ENCODE measurements around the gene DHX29. TPM values are rescaled to one million over a fixed set of nuclear protein-coding genes. Genes with fewer than 3 reads are reported as not detected.

DHX29 gene
- total RNA-seq, 4 donors from 2014 or later: 9.4 to 33.0 (median 17.6) TPM

- no peak overlapping the region for H3K4me3 ChIP-seq
- H3K36me3 ChIP-seq: peaks cover 0 to 58% (median 15%) of the 10 kb centered on the region in 4 donors
- TF ChIP-seq POLR2A (IDR thresholded peaks at IDR 0.05) (no peak), EP300 (IDR thresholded peaks at IDR 0.05; ENCODE audit: low read depth) (no peak), CTCF (IDR thresholded peaks at IDR 0.05) (no peak), POLR2AphosphoS5 (IDR thresholded peaks at IDR 0.05) (no peak)
- no peak for DNase-seq
- no peaks in the 10 kb centered on the region for H3K9me3 ChIP-seq
- no peaks in the 10 kb centered on the region for H3K27me3 ChIP-seq
- intact Hi-C loops (cut with DNase I; ENCODE audit: low total_unique reads): loop anchor here (10.0 kb wide), 1 partner anchor 352 kb away; no protein-coding TSS in a partner anchor
- no peak overlapping the region for H3K27ac ChIP-seq
- peaks cover 0 to 9% (median 2%) of the 10 kb centered on the region in 4 donors for H3K4me1 ChIP-seq
- 84 to 89% methylated on average over 4 of the region's 4 CpGs for WGBS, 2 donors (ENCODE audit: low coverage in 1 of 2)
- in situ Hi-C loops (cut with MboI; ENCODE audit: low pct_ligation_motif_present in 1 of 4, low pct_unique_long_range_greater_than_20kb in 1 of 4, low sequenced_read_pairs in 3 of 4): loop anchor here in 2 of 4 donors (10.0 to 25.0 kb wide), 2 partner anchors 342 to 344 kb away; no protein-coding TSS in a partner anchor
Measured at GRCh38 chr5:55343107-55343506, 35.6 kb upstream of the DHX29 start.

GRCh38 chr5:55338810-55339243 is 31.3 kb upstream of the DHX29 start:
- no peak for DNase-seq
- 77 to 80% methylated on average over 1 to 5 of the region's 5 CpGs for WGBS, 2 donors (ENCODE audit: low coverage in 1 of 2)
- no peak for TF ChIP-seq POLR2A (IDR thresholded peaks at IDR 0.05)
- in situ Hi-C loops (cut with MboI; ENCODE audit: low pct_ligation_motif_present in 1 of 4, low pct_unique_long_range_greater_than_20kb in 1 of 4, low sequenced_read_pairs in 3 of 4) (loop anchor here in 2 of 4 donors (10.0 to 25.0 kb wide), 2 partner anchors 348 to 366 kb away; no protein-coding TSS in a partner anchor), intact Hi-C loops (cut with DNase I; ENCODE audit: low total_unique reads) (no loop called here)
- Histone ChIP-seq H3K4me3 (no peak overlapping the region), H3K36me3 (peaks cover 0 to 37% (median 4%) of the 10 kb centered on the region in 4 donors), H3K9me3 (no peaks in the 10 kb centered on the region), H3K4me1 (peaks cover 0 to 5% (median under 1%) of the 10 kb centered on the region in 4 donors), H3K27me3 (no peaks in the 10 kb centered on the region), H3K27ac (no peak overlapping the region)

GRCh38 chr5:55338092-55338613 is 30.7 kb upstream of the DHX29 start:
- H3K27me3 ChIP-seq: no peaks in the 10 kb centered on the region
- peaks cover 0 to 5% (median 0%) of the 10 kb centered on the region in 4 donors for H3K4me1 ChIP-seq
- 65 to 88% methylated on average over 2 of the region's 2 CpGs for WGBS, 2 donors (ENCODE audit: low coverage in 1 of 2)
- H3K27ac ChIP-seq: no peak overlapping the region
- H3K36me3 ChIP-seq: peaks cover 0 to 31% (median 4%) of the 10 kb centered on the region in 4 donors
- H3K9me3 ChIP-seq: no peaks in the 10 kb centered on the region
- in situ Hi-C loops (cut with MboI; ENCODE audit: low pct_ligation_motif_present in 1 of 4, low pct_unique_long_range_greater_than_20kb in 1 of 4, low sequenced_read_pairs in 3 of 4): loop anchor here in 2 of 4 donors (10.0 to 25.0 kb wide), 2 partner anchors 349 to 367 kb away; no protein-coding TSS in a partner anchor
- no peak for TF ChIP-seq POLR2A (IDR thresholded peaks at IDR 0.05)
- H3K4me3 ChIP-seq: no peak overlapping the region
- no peak for DNase-seq
- intact Hi-C loops (cut with DNase I; ENCODE audit: low total_unique reads): no loop called here

GRCh38 chr5:55333811-55334210 is 26.3 kb upstream of the DHX29 start:
- Histone ChIP-seq H3K27ac (no peak overlapping the region), H3K36me3 (peaks cover 0 to 19% (median 2%) of the 10 kb centered on the region in 4 donors), H3K4me1 (peaks cover 0 to 5% (median 0%) of the 10 kb centered on the region in 4 donors), H3K4me3 (no peak overlapping the region), H3K27me3 (no peaks in the 10 kb centered on the region), H3K9me3 (no peaks in the 10 kb centered on the region)
- no peak for DNase-seq
- TF ChIP-seq EP300 (IDR thresholded peaks at IDR 0.05; ENCODE audit: low read depth) (no peak), POLR2A (IDR thresholded peaks at IDR 0.05) (no peak), CTCF (IDR thresholded peaks at IDR 0.05) (no peak), POLR2AphosphoS5 (IDR thresholded peaks at IDR 0.05) (no peak)
- in situ Hi-C loops (cut with MboI; ENCODE audit: low pct_ligation_motif_present in 1 of 4, low pct_unique_long_range_greater_than_20kb in 1 of 4, low sequenced_read_pairs in 3 of 4) (loop anchor here in 2 of 4 donors (10.0 to 25.0 kb wide), 2 partner anchors 353 to 371 kb away; no protein-coding TSS in a partner anchor), intact Hi-C loops (cut with DNase I; ENCODE audit: low total_unique reads) (no loop called here)
- WGBS, 2 donors (ENCODE audit: low coverage in 1 of 2): 94 to 100% methylated on average over 2 of the region's 2 CpGs

- peaks cover 0 to under 1% (median 0%) of the 10 kb centered on the region in 4 donors for H3K4me1 ChIP-seq
- no peak overlapping the region for H3K4me3 ChIP-seq
- intact Hi-C loops (cut with DNase I; ENCODE audit: low total_unique reads): no loop called here
- no peaks in the 10 kb centered on the region for H3K27me3 ChIP-seq
- DNase-seq: no peak
- in situ Hi-C loops (cut with MboI; ENCODE audit: low pct_ligation_motif_present in 1 of 4, low pct_unique_long_range_greater_than_20kb in 1 of 4, low sequenced_read_pairs in 3 of 4): loop anchor here in 2 of 4 donors (10.0 to 25.0 kb wide), 2 partner anchors 354 to 372 kb away; no protein-coding TSS in a partner anchor
- TF ChIP-seq POLR2AphosphoS5 (IDR thresholded peaks at IDR 0.05) (no peak), EP300 (IDR thresholded peaks at IDR 0.05; ENCODE audit: low read depth) (no peak), POLR2A (IDR thresholded peaks at IDR 0.05) (no peak), CTCF (IDR thresholded peaks at IDR 0.05) (no peak)
- no peaks in the 10 kb centered on the region for H3K9me3 ChIP-seq
- peaks cover 0 to 24% (median 2%) of the 10 kb centered on the region in 4 donors for H3K36me3 ChIP-seq
- WGBS, 2 donors (ENCODE audit: low coverage in 1 of 2): 84 to 100% methylated on average over 1 of the region's 1 CpG
- H3K27ac ChIP-seq: no peak overlapping the region
Measured at GRCh38 chr5:55333017-55333416, 25.5 kb upstream of the DHX29 start.

Measured in transverse colon (tissue), 4 donors.